Endodermal cell (in vitro differentiated cells): Measurements from ENCODE around the gene DDAH1. TPM values are rescaled to one million over a fixed set of nuclear protein-coding genes. Genes with fewer than 3 reads are reported as not detected.

ENCODE experiments used
- DNase-seq: peaks from one replicate; pipeline ENCODE4 v3.0.0-alpha.2; 2017
- H3K27ac ChIP-seq: 2 replicates; pipeline ENCODE4 v1.5.1; 2013; ENCODE audit warnings: mild to moderate bottlenecking, low read depth, low read length, moderate library complexity
- H3K27me3 ChIP-seq: 2 replicates; pipeline ENCODE4 v1.6.1; 2013; ENCODE audit warnings: mild to moderate bottlenecking, low read length, moderate library complexity; ENCODE audit not compliant: insufficient read depth, control insufficient read depth, poor library complexity, severe bottlenecking
- H3K36me3 ChIP-seq: 2 replicates; pipeline ENCODE4 v1.7.0; 2013; ENCODE audit warnings: mild to moderate bottlenecking, low read length, moderate library complexity; ENCODE audit not compliant: control insufficient read depth, insufficient read depth
- H3K4me1 ChIP-seq: one replicate; pipeline ENCODE4 v1.7.0; 2013; ENCODE audit warnings: low read length; ENCODE audit not compliant: control insufficient read depth, insufficient read depth
- H3K4me3 ChIP-seq: 2 replicates; pipeline ENCODE4 v1.5.1; 2013; ENCODE audit warnings: mild to moderate bottlenecking, low read length, moderate library complexity
- H3K9ac ChIP-seq: 2 replicates; pipeline ENCODE4 v1.6.1; 2013; ENCODE audit warnings: mild to moderate bottlenecking, low read length, moderate library complexity; ENCODE audit not compliant: poor library complexity, severe bottlenecking; ENCODE audit errors: extremely low read depth
- H3K9me3 ChIP-seq: 2 replicates; pipeline ENCODE4 v1.6.1; 2013; ENCODE audit warnings: mild to moderate bottlenecking, low read length, moderate library complexity; ENCODE audit not compliant: control insufficient read depth
- H3K27ac Mint-ChIP-seq: 2 replicates; pipeline ENCODE4 v1.8.0; 2020; ENCODE audit warnings: mixed read lengths
- H3K27me3 Mint-ChIP-seq: 2 replicates; pipeline ENCODE4 v1.8.0; 2021; ENCODE audit warnings: mild to moderate bottlenecking, mixed read lengths; ENCODE audit not compliant: insufficient read depth
- H3K36me3 Mint-ChIP-seq: 2 replicates; pipeline ENCODE4 v1.8.0; 2020; ENCODE audit warnings: low read depth, mixed read lengths
- H3K4me1 Mint-ChIP-seq: 2 replicates; pipeline ENCODE4 v1.8.0; 2020; ENCODE audit warnings: mixed read lengths
- H3K4me3 Mint-ChIP-seq: 2 replicates; pipeline ENCODE4 v1.8.0; 2020; ENCODE audit warnings: mild to moderate bottlenecking, moderate library complexity, mixed read lengths
- H3K9me3 Mint-ChIP-seq: 2 replicates; pipeline ENCODE4 v1.8.0; 2020; ENCODE audit warnings: mild to moderate bottlenecking, mixed read lengths
- CTCF ChIP-seq: fragments of 200-600 bp; sonication (generic); conservative IDR thresholded peaks from 2 replicates; pipeline ENCODE4 v1.5.0; 2021; ENCODE audit warnings: antibody characterized with exemption, mild to moderate bottlenecking
- WGBS, 2 experiments: methylation state at CpG; one replicate each; pipeline versions ENCODE4 v1.1.5 to v1.1.7; 2013; ENCODE audit warnings: missing lambda C conversion rate in 2 of 2, mixed read lengths in 1 of 2; ENCODE audit not compliant: insufficient coverage in 1 of 2, insufficient read length in 1 of 2; 5-methylcytosine and 5-hydroxymethylcytosine counted together
- total RNA-seq, 2 donors: library from RNA; stranded (reverse); fragmentation: NEBNext Ultra II Directional in 1 of 2; extraction: Animal tissue kit (Norgen Biotek cat#: 25700) in 1 of 2; gene quantifications; 2 replicates in 1 of 2; 3 replicates in 1 of 2; pipeline ENCODE4 v1.2.1, GENCODE V29; 2021

Gene DDAH1
- total RNA-seq, 2 donors from 2014 or later: 16.3 to 22.8 TPM

- H3K27ac ChIP-seq: no peak overlapping the region
- Mint-ChIP-seq H3K4me1 (peaks cover 18% of the 10 kb centered on the region), H3K9me3 (no peaks in the 10 kb centered on the region), H3K4me3 (no peak overlapping the region), H3K27ac (no peak overlapping the region), H3K36me3 (peaks cover 1% of the 10 kb centered on the region), H3K27me3 (no peaks in the 10 kb centered on the region)
- H3K4me3 ChIP-seq: no peak overlapping the region
- no peak for TF ChIP-seq CTCF
- no peak for DNase-seq
- peaks cover 4% of the 10 kb centered on the region for H3K36me3 ChIP-seq
- H3K9me3 ChIP-seq: no peaks in the 10 kb centered on the region
- no peak overlapping the region for H3K9ac ChIP-seq
- H3K4me1 ChIP-seq: peaks cover 7% of the 10 kb centered on the region
- H3K27me3 ChIP-seq: no peaks in the 10 kb centered on the region
- 95% methylated on average over 4 of the region's 4 CpGs; no CpG with 5 or more reads in 1 of the 2 experiments for WGBS, 2 experiments
Observed at GRCh38 chr1:85277802-85278201, 187.2 kb downstream of the DDAH1 start.

GRCh38 chr1:85276978-85277639, 187.8 kb downstream of the DDAH1 start:
- 13 to 73% methylated on average over 1 to 11 of the region's 11 CpGs for WGBS, 2 experiments
- H3K4me3 Mint-ChIP-seq: peak overlapping the region; percentile 78
- Histone ChIP-seq H3K9ac (no peak overlapping the region), H3K4me1 (peaks cover 7% of the 10 kb centered on the region), H3K27ac (no peak overlapping the region), H3K36me3 (peaks cover 8% of the 10 kb centered on the region), H3K9me3 (no peaks in the 10 kb centered on the region), H3K27me3 (no peaks in the 10 kb centered on the region), H3K4me3 (peak overlapping the region; percentile 89)
- H3K27me3 Mint-ChIP-seq: no peaks in the 10 kb centered on the region
- peaks cover 1% of the 10 kb centered on the region for H3K36me3 Mint-ChIP-seq
- TF ChIP-seq CTCF: no peak
- H3K27ac Mint-ChIP-seq: peak overlapping the region; percentile 90
- peaks cover 16% of the 10 kb centered on the region for H3K4me1 Mint-ChIP-seq
- H3K9me3 Mint-ChIP-seq: no peaks in the 10 kb centered on the region
- no peak for DNase-seq

GRCh38 chr1:85276215-85276977, 188.6 kb downstream of the DDAH1 start, which contains the start of gene BCL10:
BCL10 (minus strand) TSS chr1:85276632; CDS start chr1:85276352, 280 bp downstream.
- H3K27ac ChIP-seq: peak within 1 kb of the TSS; percentile 87
- peak; percentile 99 for DNase-seq
- TF ChIP-seq CTCF: no peak

More at GRCh38 chr1:85276215-85276977, 188.6 kb downstream of the DDAH1 start, which contains the start of gene BCL10:
- H3K9me3 Mint-ChIP-seq: no peaks in the 10 kb centered on the region
- H3K36me3 Mint-ChIP-seq: peaks cover 6% of the 10 kb centered on the region
- H3K4me3 Mint-ChIP-seq: peak within 1 kb of the TSS; percentile 78
- H3K27me3 Mint-ChIP-seq: no peaks in the 10 kb centered on the region
- H3K4me3 ChIP-seq: peak within 1 kb of the TSS; percentile 89
- H3K4me1 Mint-ChIP-seq: peaks cover 15% of the 10 kb centered on the region
- peak within 1 kb of the TSS; percentile 94 for H3K27ac Mint-ChIP-seq
- H3K4me1 ChIP-seq: peaks cover 7% of the 10 kb centered on the region
- no peaks in the 10 kb centered on the region for H3K9me3 ChIP-seq
- peaks cover 9% of the 10 kb centered on the region for H3K36me3 ChIP-seq
- H3K27me3 ChIP-seq: no peaks in the 10 kb centered on the region
- whole genome bisulfite sequencing, 2 experiments: 0% methylated on average over 21 to 78 of the region's 78 CpGs
- peak within 1 kb of the TSS; percentile 59 for H3K9ac ChIP-seq
